LHCN-M2 (cell line): Measurements from ENCODE around the gene MYO9A. TPM values are rescaled to one million over a fixed set of nuclear protein-coding genes. Genes with fewer than 3 reads are reported as not detected.

Experiments used
- DNase-seq: peaks from one replicate; pipeline ENCODE4 v3.0.0-alpha.2; 2012; ENCODE audit warnings: low read depth
- total RNA-seq: library from RNA; depleted of rRNA; stranded (reverse); fragments of >200 nt; gene quantifications from 2 replicates; pipeline ENCODE4 v1.2.3, GENCODE V29; 2014; rRNA removed

The MYO9A gene
- total RNA-seq, 1 experiment from 2014 or later = 22.4 TPM

DNA sequence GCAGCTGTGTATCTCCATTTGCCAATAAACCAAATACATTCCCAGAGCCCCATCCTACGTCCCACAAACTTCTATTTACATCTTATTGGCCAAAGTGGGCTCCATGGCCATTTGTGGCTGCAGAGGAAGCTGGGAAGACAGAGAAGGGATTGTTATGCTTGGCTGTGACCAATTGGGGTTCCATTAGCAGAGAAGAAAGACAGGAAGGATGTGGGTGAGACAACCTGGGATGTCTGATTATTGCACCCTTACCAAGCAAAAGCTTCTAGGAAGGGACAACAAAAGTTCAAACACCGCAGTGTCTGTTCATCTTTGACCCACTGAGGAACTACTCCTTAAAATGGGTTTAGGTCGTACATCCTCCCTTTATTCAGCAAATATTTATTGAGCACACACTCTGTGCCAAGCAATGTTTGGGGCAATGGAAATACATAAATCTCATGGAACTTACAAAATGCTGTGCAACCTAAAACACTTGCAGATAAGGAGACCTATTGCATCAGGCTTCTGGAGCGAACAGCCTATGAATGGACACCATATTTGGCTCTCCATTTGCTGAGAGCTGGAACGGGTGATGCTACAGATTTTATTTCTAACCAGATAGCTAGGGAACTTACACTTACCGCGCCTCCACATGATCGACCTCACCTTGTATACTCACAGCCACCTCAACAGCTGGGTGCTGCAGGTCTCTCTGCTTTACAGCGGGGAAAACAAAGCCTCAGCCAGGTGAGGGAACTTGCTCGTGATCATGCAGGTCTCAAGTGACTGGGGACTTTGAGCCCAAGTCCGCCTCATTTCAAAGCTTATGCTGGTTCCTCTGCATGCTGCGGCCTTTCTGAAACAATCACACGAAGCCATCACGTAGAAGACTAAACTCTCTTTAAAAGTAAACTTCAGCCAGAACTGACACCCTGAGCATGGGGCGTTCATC, 329.0 kb downstream of the MYO9A start:
- DNase-seq = no peak

DNA sequence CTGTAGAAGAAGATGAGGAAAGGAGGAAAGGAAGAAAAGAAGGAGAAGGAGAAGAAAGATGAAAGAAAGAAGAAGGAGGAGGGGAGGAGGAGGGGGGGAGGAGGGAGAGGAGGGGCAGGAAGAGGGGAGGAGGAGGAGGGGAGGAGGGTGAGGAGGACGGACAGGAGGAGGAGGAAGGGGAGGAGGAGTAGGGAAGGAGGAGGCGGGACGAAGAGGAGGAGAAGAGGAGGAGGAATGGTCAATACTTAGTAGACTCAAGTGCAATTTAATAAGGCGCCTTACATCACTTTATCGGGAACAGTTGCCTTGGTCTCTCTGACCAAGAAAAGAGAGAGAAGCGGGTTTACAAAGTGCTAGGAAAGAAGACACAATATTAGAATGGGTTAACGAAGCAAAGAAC, 331.3 kb downstream of the MYO9A start:
- no peak for DNase-seq

DNA sequence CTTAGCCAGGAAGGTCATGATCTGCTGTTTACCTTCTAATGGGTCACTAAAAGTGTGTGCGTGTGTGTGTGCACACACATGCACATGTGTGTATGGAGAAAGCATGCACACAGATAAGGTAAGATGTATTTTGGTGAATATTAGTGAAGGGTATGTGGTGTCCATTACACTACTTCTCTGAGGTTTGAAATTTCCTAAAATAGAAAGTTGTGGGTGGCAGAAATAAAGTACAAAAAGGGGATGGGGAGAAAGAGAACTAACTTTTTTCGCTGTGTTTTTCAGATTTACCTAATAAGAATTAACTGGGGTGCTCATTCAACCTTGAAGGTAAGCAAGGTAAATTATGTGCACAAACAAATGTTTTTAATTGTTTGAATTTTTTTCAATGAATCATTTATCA, 332.0 kb downstream of the MYO9A start:
- no peak for DNase-seq

DNA sequence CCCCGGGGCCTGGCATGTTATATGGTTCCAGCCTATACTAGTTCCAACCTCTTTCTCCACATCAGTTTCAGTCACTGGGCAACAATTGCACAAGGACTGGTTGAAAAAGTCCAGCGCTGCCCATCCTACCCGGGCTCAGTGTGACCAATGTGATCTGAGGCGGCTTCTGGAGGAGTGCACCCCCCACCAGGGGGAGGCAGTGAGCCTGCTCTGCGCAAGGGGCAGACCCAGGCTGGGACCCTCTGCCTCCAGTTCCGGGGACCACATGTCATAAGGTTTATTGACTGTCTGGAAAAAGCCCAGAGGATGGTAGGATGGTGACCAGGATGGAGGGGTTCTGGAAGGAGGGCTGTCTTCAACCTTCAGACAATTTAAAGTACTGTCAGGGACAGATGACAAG, 333.2 kb downstream of the MYO9A start:
- DNase-seq = no peak

DNA sequence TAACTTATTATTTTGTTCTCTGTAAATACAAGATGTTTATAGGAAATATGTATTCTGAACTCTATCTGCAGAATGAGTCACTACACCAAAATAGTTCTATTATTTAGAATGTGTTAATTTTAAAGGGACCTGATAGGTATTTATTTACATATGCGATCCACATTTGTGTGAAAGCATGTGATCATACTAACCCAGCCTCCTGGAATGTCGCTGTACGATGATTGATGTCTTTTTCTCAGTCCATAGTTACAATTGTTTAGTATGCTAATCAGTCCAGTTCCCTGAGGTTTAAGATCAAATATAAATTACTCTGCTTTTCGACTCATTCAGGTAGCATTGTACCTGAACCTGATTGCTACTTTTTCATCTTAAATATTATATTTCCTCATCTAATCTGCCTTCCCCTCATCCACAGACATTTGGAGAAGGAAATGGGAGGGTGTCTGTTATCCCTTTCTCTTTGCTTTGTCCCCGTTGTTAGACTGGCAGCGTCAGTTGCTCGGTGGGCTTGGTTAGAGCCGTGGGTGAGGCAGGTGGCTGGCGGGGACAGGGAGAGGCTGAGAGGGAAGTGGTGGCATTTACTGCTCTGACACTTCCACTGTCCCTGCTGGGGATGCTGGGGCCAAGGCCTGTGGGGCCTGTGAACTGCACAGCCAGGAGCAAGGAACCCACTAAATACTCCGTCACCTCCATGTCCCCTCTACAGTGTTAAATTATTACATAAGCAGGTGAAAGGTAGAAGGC, 335.4 kb downstream of the MYO9A start:
- DNase-seq = no peak

DNA sequence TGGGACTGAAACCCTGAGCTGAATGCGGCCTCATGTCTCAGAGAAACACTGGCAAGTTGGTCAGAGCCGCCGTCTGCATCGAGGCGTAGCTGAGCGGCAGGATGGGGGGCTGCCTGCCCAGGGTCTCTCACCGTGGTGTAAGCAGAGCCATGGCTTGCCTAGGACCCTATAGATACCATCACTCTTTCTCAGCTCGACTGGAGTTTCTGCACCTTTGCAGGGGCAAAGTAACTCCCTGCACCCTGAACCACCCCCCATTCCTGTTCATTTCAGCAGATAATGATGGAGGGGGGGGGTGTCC, 336.0 kb downstream of the MYO9A start:
- DNase-seq = no peak

DNA sequence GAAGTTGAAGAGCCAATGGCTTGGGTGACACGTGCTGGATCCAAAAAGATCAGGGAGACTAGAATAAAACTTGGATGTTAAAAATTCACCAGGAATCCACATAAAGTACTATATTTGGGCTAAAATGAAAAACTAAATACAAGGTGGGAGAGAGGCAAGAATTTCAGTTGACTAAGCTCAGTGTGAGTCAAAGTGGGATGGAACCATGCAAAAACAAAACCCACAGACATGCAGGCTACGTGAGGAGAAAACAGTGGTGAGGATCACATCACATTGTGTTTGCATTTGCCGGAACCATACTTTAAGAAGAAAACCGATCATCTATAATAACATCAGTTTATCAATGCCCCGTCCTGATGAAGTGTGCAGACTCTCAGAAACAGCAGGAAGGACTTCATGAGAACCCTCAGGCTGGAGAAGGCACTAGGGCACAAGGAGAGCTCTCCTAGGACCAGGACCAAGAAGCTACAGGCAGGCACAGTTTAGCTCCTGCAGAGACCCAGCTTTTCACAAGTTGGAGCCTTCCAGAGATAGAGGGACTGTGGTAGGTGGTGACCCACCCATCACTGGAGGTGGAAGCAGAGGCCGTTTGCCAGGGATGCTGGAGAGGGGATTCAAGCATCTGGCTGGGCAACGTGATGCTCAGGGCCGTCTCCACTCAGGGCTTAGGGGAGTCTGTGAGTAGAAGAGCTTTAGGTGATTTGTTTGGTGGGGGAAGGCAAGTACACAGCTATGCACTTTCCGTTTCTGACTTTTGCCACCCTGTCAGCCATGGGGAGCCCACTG, 336.6 kb downstream of the MYO9A start:
- DNase-seq = peak; percentile 72

DNA sequence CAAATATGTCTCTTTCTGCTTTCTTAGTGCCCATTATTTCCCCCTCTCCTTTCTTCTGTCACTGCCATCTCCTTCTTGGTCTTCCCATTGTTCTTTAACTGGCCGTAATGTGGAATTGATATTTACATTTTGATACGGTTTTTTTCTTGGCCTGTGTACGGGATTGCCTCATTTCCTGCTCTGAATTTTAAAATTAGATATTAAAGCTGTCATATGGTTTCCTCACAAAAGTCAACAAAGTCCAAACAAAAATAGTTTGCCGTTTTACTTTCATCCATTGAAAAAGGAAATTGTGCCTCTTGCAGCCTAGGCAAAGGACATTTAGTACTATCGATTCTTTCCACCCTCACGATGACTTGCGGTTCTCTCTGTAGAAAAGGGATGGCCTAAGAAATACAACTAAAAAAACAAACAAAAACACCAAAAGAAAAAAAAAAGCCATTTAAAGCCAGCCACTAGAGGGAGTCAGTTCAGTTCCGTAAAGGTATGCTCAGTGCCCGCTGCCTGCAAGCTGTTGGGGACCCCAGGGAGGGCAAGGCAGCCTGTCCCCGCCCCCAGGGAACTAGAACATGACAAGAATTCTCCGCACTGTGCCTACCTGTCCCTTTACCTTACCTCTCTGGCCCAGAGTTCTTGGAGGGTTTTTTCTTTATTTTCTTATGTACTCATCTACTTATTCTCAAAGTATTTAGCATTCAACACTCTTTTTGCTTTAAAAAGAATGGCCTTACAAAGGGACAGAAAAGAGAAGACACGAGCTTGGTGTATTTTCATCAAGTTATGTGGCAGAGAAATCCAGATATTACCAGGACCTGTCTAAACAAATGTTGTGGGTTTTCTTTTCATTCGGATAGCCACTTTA, 337.6 kb downstream of the MYO9A start:
- peak; percentile 80 for DNase-seq

DNA sequence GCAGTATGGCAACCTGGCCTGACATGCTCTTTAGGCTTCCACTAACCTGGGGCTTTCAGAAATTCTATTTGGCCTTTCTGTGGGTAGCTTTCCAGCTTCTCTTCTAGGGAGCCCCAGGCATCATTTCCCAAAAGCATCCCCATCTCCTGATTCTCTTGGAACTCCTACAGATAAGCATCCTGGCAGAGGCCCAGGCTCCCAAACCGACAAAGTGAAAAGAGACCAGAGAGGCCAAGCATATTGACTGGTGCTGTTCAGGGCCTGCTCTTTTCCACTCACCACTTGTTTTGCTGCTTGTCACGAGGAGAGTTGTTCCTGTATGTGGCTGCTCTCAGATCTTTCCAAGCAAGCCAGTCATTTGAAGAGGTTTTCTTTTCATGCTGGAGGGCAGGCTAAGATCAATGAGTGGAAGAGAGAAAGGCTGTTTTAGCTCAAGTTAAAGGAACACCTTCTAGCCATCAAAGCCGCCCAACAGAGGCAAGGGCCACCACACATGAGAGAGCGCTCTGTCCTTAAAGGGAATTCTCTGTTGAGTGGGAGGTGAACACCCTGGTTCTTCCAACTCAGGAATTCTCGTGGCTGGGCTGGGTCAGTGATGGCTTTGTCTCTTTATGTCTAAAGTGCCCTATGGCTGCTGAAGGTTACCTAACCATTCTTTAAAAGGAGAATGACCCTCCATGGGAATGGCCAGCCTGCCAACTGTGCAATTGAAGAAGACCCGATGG, 338.7 kb downstream of the MYO9A start:
- DNase-seq = no peak

DNA sequence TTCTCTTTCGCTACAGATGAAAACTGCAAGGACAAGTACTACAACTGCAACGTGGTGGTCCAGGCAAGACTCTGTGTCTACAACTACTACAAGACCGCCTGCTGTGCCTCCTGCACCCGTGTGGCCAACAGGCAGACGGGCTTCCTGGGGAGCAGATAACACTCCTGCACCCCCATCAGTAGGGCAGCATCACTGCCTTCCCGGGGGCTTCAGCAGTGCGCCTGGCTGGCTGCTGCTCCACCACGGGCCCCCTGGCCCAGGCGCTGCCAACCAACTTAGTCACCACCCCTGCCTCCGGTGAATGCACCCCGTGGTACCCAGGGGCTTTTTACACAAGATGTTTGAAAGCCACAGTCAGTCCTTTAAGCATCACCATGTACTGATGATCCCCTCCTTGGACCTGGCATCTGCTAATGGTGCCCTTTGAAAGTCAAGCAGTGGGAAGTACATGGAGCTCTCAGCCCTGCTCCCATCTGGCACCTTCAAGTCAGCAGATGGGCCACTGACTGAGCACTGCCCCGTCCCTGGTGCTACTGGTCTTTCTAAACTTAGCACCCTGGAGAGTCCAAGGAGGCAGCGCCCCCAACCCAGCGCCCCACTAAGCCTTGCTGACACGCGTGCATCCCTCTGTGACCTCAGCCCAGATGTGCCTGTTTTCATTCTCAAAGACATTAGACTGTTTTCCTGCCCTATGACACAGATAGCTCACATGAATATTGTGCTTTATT, 340.6 kb downstream of the MYO9A start:
- no peak for DNase-seq

DNA sequence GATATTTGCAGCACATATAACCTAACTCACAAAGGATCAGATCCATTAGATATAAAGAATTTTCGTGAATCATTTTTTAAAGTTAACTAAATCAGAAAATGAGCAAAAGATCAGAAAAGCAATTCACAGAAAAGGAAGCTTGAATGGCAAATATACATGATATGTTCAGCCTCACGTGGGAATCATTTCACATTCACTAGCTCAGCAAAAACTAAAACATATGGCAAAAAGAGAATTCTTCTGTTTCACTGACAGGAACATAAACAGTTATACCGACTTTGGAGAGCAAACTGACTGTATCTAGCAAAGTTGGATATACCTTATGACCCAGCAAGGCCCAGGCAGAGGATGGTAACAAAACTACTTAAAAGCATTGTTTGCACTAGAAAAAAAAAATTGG, 341.6 kb downstream of the MYO9A start:
- DNase-seq = no peak

DNA sequence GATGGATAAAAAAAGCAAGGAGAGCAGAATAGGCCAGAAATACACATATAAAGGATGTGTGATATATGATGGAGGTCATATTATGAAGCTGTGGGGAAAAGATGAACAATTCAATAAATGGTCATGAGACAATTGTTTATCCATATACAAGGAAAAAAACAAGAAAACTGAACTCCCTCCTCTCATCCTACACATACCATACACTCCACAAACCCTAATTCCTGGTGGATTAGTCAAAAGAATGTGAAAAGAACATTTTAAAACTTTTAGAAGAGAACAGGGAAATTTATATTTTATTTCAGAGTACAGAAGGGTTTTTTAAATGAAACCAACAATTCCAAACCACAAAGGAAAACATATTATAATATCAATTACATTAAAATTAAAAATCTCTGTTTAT, 342.1 kb downstream of the MYO9A start:
- no peak for DNase-seq

DNA sequence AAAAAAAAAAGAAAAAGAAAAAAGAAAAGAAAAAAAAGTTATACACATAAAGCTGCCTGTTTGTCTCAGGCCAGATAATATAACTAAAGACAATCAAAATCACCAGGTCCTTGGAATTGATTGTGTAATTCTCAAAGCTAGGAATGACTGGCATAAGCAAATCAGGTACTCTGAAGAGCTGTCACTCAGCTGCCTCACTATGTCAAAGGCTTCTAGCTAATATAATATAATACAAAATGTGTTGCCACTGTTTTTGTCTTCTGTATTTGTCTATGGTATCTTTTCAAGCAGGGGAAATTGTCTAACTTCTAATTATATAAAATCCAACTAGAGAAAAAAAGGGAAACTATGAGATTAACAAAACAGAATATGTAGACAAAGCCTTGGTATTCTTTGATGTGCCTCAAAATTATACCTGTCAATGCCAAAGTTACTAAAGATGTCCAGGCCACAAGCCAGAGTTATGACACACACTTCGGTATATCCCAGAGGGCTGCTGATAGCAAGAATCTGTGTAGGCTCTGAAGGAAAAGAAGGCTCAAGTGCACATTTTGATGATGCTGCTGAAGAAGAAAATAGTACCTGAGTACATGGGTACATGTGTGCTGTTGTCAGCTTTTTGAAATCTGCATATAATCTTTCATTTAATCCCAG, 344.6 kb downstream of the MYO9A start:
- no peak for DNase-seq

Other genes with a start within 250 kb of the MYO9A start
- gene SENP8, start 253 bp upstream of the MYO9A start, total RNA-seq = 2.8 and 3.7 TPM in 2 replicates
- 0.06 TPM in 1 of 2 replicates, not detected in the other for gene GRAMD2A, start 79.6 kb upstream of the MYO9A start, total RNA-seq
- 3,615 and 3,840 TPM in 2 replicates for gene PKM, start 113.0 kb upstream of the MYO9A start, total RNA-seq
- 27.8 and 32.5 TPM in 2 replicates for gene PARP6, start 154.4 kb upstream of the MYO9A start, total RNA-seq
- 0.38 and 0.46 TPM in 2 replicates for gene CELF6, start 202.0 kb upstream of the MYO9A start, total RNA-seq